GM21528 (cell line): Measurements from ENCODE around the gene MRPL50.

Experiments used
- ATAC-seq: cut with Tn5 transposase; IDR thresholded peaks from one replicate; pipeline ENCODE4 v1.9.1; 2021; ENCODE audit warnings: mild to moderate bottlenecking, moderate library complexity; ENCODE audit not compliant: unreplicated experiment, low FRiP score

MRPL50 gene

GRCh38 chr9:101381118-101381517 lies 17.3 kb downstream of the MRPL50 start:
- no peak for ATAC-seq

GRCh38 chr9:101380295-101380694 lies 18.1 kb downstream of the MRPL50 start:
- ATAC-seq = no peak

GRCh38 chr9:101376111-101376848 lies 22.1 kb downstream of the MRPL50 start:
- no peak for ATAC-seq

DNA sequence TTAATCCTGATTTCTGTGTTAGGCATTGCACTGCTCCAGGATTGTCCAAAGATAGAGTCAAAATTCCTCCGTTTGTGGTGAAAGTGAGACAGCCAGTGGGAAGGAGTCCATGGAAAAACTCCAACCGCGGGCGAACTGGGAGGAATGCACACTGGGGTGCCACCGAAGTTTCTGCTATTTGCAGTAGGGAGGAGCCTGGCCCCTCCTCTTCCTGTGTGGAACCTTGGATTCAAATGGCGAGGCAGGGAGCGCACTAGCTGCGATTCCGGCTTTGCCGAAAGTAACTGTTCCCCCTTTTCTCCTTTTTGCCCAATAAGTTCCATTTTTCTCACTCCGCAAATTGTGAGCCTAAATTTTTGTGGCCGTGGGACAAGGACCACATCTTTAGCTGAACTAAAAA lies 22.9 kb downstream of the MRPL50 start:
- ATAC-seq = no peak

GRCh38 chr9:101372327-101373118 lies 25.9 kb downstream of the MRPL50 start:
- ATAC-seq = no peak

- no peak for ATAC-seq
Measured at GRCh38 chr9:101371813-101372212, 26.6 kb downstream of the MRPL50 start.

DNA sequence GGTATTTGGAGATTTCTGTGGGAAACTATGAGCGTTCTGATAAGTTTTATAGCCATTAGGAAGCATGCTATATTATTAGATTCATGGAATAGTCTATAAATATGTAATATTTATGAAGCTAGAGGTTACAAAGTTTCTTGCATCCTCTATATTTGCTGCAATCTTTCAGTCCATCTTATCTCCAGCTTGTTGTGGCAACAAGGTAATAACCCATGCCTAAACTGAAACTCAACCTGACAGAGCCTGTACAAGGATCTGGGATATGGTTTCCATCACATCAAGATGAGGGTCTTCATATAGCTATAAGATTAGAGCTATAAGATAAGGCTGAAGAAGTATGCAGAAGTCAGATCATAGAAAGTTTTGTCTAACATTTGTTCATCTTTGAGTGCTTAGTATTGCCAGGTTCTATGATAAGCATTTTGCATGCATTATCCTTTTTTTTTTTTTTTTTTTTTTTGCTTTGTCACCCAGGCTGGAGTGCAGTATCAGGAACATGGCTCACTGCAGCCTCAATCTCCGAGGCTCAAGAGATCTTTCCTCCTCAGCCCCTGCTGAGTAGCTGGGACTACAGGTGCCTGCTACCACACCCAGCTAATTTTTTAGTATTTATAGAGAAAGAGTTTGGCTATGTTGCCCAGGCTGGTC lies 28.4 kb downstream of the MRPL50 start:
- ATAC-seq = no peak

- ATAC-seq = no peak
Measured at GRCh38 chr9:101369286-101369685, 29.1 kb downstream of the MRPL50 start.

GRCh38 chr9:101367323-101367722 lies 31.1 kb downstream of the MRPL50 start:
- no peak for ATAC-seq

GRCh38 chr9:101366038-101366756 lies 32.2 kb downstream of the MRPL50 start:
- ATAC-seq = no peak

GRCh38 chr9:101365181-101365580 lies 33.2 kb downstream of the MRPL50 start:
- no peak for ATAC-seq

GRCh38 chr9:101362450-101362849 lies 36.0 kb downstream of the MRPL50 start:
- no peak for ATAC-seq

GRCh38 chr9:101360647-101361046 lies 37.8 kb downstream of the MRPL50 start:
- no peak for ATAC-seq

GRCh38 chr9:101359679-101360078 lies 38.7 kb downstream of the MRPL50 start:
- ATAC-seq = no peak

- no peak for ATAC-seq
Measured at GRCh38 chr9:101356619-101357018, 41.8 kb downstream of the MRPL50 start.

GRCh38 chr9:101354765-101355708 lies 43.4 kb downstream of the MRPL50 start:
- no peak for ATAC-seq

DNA sequence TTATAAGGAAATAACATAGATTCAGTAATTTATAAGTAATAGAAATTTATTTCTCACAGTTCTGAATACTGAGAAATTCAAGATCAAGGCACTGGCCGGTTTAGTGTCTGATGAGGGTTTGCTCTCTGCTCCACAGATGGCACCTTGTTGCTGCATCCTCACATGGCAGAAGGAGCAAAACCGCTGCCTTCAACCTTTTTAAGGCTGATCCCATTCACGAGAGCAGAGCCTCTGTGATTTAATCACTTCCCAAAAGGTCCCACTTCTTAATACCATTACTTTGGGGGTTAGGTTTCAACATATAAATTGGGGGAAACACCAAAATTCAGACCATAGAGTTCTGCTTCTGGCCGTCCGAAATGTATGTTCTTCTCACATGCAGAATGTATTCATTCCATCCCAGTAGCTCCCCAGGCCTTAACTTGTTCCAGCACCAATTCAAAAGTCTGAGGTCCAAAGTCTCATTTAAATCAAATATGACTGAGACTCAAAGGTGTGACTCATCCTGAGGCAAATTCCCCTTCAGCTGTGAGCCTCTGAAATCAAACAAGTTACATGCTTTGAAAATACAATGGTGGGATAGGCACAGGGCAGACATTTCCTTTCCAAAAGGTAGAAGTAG lies 44.2 kb downstream of the MRPL50 start:
- no peak for ATAC-seq

DNA sequence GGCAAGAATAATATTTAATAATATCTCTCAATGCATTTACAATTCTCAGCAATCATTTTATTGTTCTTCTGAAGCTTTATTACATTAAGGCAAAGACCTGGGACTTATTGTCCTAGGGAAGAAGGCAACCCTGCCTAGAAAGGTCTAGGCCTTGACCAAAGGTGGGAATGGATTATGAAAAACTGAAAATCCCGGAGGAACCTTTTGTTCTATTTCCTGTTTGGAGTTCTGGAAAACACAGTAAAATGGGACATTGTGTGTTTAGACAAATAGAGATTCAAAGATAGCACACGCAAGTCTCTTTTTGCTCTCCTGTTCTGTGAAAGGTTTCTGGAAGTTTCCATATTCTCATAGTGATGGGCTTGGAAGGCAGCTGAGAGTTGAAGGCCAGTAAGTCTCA lies 44.7 kb downstream of the MRPL50 start:
- no peak for ATAC-seq

- ATAC-seq = no peak
Measured at GRCh38 chr9:101352892-101353463, 45.4 kb downstream of the MRPL50 start.
